AG09309 (cell line): ENCODE data around the gene MIR17HG.
A peak's percentile ranks its signal among the peaks of the same experiment; 100 is the strongest.

ENCODE experiments used
- DNase-seq: peaks from one replicate; pipeline ENCODE4 v3.0.0-alpha.2; 2010; ENCODE audit warnings: low read depth
- H3K4me3 ChIP-seq: 2 replicates; pipeline ENCODE4 v1.5.1; 2011; ENCODE audit warnings: mild to moderate bottlenecking, low read depth, low read length, moderate library complexity; ENCODE audit not compliant: control insufficient read depth
- CTCF ChIP-seq: IDR thresholded peaks from 2 replicates; pipeline ENCODE4 v1.5.1; 2011; ENCODE audit warnings: mild to moderate bottlenecking, low read depth, low read length, inconsistent platforms; ENCODE audit not compliant: insufficient read depth, control insufficient read depth; ENCODE audit errors: missing control alignments

The MIR17HG gene

GRCh38 chr13:91372911-91373310 lies 25.4 kb downstream of the MIR17HG start:
- H3K4me3 ChIP-seq, result no peak overlapping the region
- TF ChIP-seq CTCF, result no peak
- DNase-seq, result no peak

GRCh38 chr13:91375116-91375729 lies 27.7 kb downstream of the MIR17HG start:
- no peak for DNase-seq
- H3K4me3 ChIP-seq, result no peak overlapping the region
- peak; percentile 47 for TF ChIP-seq CTCF

GRCh38 chr13:91381371-91381770 lies 33.9 kb downstream of the MIR17HG start:
- no peak overlapping the region for H3K4me3 ChIP-seq
- DNase-seq, result no peak
- TF ChIP-seq CTCF, result peak; percentile 18

- no peak overlapping the region for H3K4me3 ChIP-seq
- TF ChIP-seq CTCF, result no peak
- DNase-seq, result no peak
These were observed 36.3 kb downstream of the MIR17HG start for GRCh38 chr13:91383836-91384235.

- no peak for TF ChIP-seq CTCF
- no peak for DNase-seq
- H3K4me3 ChIP-seq, result no peak overlapping the region
These were observed 37.4 kb downstream of the MIR17HG start for GRCh38 chr13:91384896-91385295.

GRCh38 chr13:91389186-91389585 lies 41.7 kb downstream of the MIR17HG start:
- no peak for DNase-seq
- no peak for TF ChIP-seq CTCF
- H3K4me3 ChIP-seq, result no peak overlapping the region

- DNase-seq, result no peak
- no peak overlapping the region for H3K4me3 ChIP-seq
- TF ChIP-seq CTCF, result no peak
These were observed 50.1 kb downstream of the MIR17HG start for GRCh38 chr13:91397595-91397994.
